BLaER1 treated with 17β-estradiol and CSF1 and Interleukin-3, amounts not matched to agents 10 nM and 100 nM (cell line): ENCODE data around the gene ZNF770.
A peak's percentile ranks its signal among the peaks of the same experiment; 100 is the strongest.

Experiments
- H3K27ac ChIP-seq, 11 experiments: shearing (Covaris generic); formaldehyde crosslinking; 2 replicates each; pipeline ENCODE4 v1.8.1; 2022
- H3K27me3 ChIP-seq, 11 experiments: shearing (Covaris generic); formaldehyde crosslinking; 2 replicates each; pipeline ENCODE4 v1.8.1; 2022
- H3K36me3 ChIP-seq, 11 experiments: shearing (Covaris generic); formaldehyde crosslinking; 2 replicates each; pipeline ENCODE4 v1.8.1; 2022
- H3K4me1 ChIP-seq, 10 experiments: shearing (Covaris generic); formaldehyde crosslinking; 2 replicates each; pipeline ENCODE4 v1.8.1; 2022
- H3K4me2 ChIP-seq, 11 experiments: shearing (Covaris generic); formaldehyde crosslinking; 2 replicates each; pipeline ENCODE4 v1.8.1; 2022
- H3K4me3 ChIP-seq, 10 experiments: shearing (Covaris generic); formaldehyde crosslinking; 2 replicates each; pipeline ENCODE4 v1.8.1; 2022
- H3K9ac ChIP-seq, 11 experiments: shearing (Covaris generic); formaldehyde crosslinking; 2 replicates each; pipeline ENCODE4 v1.8.1; 2022
- H3K9me3 ChIP-seq, 11 experiments: shearing (Covaris generic); formaldehyde crosslinking; replicated peaks in 1 of 11; 2 replicates each; pipeline ENCODE4 v1.8.1; 2022
- H4K20me1 ChIP-seq, 11 experiments: shearing (Covaris generic); formaldehyde crosslinking; 2 replicates each; pipeline ENCODE4 v1.8.1; 2022
- Cebpa-rat ChIP-seq, 11 experiments: shearing (Covaris generic); IDR thresholded peaks; 2 replicates each; pipeline ENCODE4 v1.8.1; 2022

Gene ZNF770

DNA sequence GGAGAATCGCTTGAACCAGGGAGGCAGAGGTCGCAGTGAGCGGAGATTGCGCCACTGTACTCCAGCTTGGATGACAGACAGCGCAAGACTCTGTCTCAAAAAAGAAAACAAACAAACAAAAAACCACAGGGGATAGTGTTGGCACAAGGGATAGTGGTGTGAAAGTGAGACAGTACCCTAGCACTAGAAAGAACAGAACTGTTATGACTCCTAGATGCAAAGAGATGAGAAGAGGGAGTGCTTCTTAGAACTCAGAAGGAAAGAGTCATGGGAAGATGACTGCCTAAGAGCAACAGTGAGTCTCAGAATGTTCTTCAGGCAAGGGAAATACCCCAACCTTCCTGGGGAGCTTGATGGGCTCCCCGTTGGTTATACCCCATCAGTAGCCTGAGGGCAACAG lies 17.8 kb upstream of the ZNF770 start:
- Histone ChIP-seq H4K20me1 (no peaks in the 10 kb centered on the region), H3K4me1 (no peaks in the 10 kb centered on the region), H3K9ac (no peak overlapping the region), H3K27ac (no peak overlapping the region), H3K4me2 (no peak overlapping the region), H3K36me3 (no peaks in the 10 kb centered on the region), H3K9me3 (no peaks in the 10 kb centered on the region), H3K4me3 (no peak overlapping the region), H3K27me3 (no peaks in the 10 kb centered on the region)
- TF ChIP-seq Cebpa-rat (IDR thresholded peaks at IDR 0.05): no peak

GRCh38 chr15:35003928-35004327 lies 15.8 kb upstream of the ZNF770 start:
- Histone ChIP-seq H4K20me1 (no peaks in the 10 kb centered on the region), H3K4me3 (no peak overlapping the region), H3K36me3 (no peaks in the 10 kb centered on the region), H3K4me2 (no peak overlapping the region), H3K9me3 (no peaks in the 10 kb centered on the region), H3K9ac (no peak overlapping the region), H3K27ac (no peak overlapping the region), H3K4me1 (peaks cover 0 to 5% (median 0%) of the 10 kb centered on the region in 10 experiments; a peak in 4 of 20 replicates), H3K27me3 (no peaks in the 10 kb centered on the region)
- TF ChIP-seq Cebpa-rat (IDR thresholded peaks at IDR 0.05): no peak

DNA sequence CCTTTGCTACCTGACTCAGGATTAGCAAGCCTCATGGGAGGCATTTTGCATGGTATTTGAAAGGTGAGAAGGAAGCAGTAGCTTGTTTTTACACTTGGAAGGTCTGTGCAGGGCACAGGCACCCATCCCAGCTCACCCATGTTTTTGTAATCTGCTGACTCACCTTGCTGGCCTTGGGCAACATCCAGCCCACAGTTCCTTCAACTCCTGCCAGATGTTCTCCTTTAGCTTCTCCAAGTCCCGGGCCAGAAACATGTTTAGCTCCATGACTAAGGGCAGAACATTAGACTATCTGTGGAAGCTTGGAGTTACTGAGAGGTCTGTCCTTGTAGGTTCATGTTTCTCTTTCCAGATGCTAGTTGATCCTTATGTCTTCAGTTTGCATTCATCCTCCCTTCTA lies 12.4 kb upstream of the ZNF770 start:
- Histone ChIP-seq H3K27ac (no peak overlapping the region), H3K4me1 (peaks cover 0 to 5% (median 0%) of the 10 kb centered on the region in 10 experiments; a peak in 4 of 20 replicates), H3K27me3 (no peaks in the 10 kb centered on the region), H3K36me3 (no peaks in the 10 kb centered on the region), H3K9ac (no peak overlapping the region), H3K4me3 (no peak overlapping the region), H3K9me3 (no peaks in the 10 kb centered on the region), H4K20me1 (no peaks in the 10 kb centered on the region), H3K4me2 (peak overlapping the region in 3 of 11 experiments; percentile 24 to 35 (median 31); a peak in 2 of 22 replicates)
- no peak for TF ChIP-seq Cebpa-rat (IDR thresholded peaks at IDR 0.05)

- Histone ChIP-seq H3K36me3 (no peaks in the 10 kb centered on the region), H3K27me3 (no peaks in the 10 kb centered on the region), H3K4me2 (no peak overlapping the region), H3K27ac (no peak overlapping the region), H3K9ac (no peak overlapping the region), H4K20me1 (no peaks in the 10 kb centered on the region), H3K4me3 (no peak overlapping the region), H3K4me1 (peaks cover 0 to 5% (median 0%) of the 10 kb centered on the region in 10 experiments; a peak in 4 of 20 replicates), H3K9me3 (no peaks in the 10 kb centered on the region)
- no peak for TF ChIP-seq Cebpa-rat (IDR thresholded peaks at IDR 0.05)
Observed at GRCh38 chr15:34999906-35000305, 11.8 kb upstream of the ZNF770 start.

- Histone ChIP-seq H3K4me1 (peaks cover 0 to 14% (median 8%) of the 10 kb centered on the region in 10 experiments; a peak in 16 of 20 replicates), H3K9me3 (no peaks in the 10 kb centered on the region), H4K20me1 (no peaks in the 10 kb centered on the region), H3K36me3 (no peaks in the 10 kb centered on the region), H3K27ac (no peak overlapping the region), H3K27me3 (no peaks in the 10 kb centered on the region), H3K9ac (no peak overlapping the region), H3K4me2 (no peak overlapping the region), H3K4me3 (no peak overlapping the region)
- TF ChIP-seq Cebpa-rat (IDR thresholded peaks at IDR 0.05): no peak
Observed at GRCh38 chr15:34994925-34995324, 6.8 kb upstream of the ZNF770 start.

DNA sequence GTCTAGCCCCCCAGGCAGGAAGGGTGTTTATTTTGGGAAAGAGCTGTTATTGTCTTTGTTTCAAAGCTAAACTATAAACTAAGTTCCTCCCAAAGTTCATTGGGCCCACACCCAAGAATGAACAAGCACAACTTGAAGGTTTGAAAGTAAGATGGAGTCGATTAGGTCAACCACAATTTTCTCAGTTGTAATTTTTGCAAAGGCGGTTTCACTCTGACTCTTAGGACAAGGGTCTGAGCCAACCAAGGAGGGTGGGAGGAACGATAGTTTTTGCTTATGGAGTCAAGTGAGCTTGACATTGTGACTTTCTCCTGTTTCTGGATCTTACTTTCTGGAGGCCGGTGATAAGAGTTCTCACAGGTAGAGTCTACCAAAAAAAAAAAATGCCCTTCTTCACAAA lies 5.8 kb upstream of the ZNF770 start:
- Histone ChIP-seq H3K9ac (no peak overlapping the region), H3K36me3 (no peaks in the 10 kb centered on the region), H3K9me3 (no peaks in the 10 kb centered on the region), H4K20me1 (no peaks in the 10 kb centered on the region), H3K4me1 (peaks cover 7 to 24% (median 14%) of the 10 kb centered on the region in 10 experiments), H3K4me2 (peak overlapping the region in 1 of 11 experiments; percentile 21; a peak in 1 of 22 replicates), H3K27ac (no peak overlapping the region), H3K27me3 (no peaks in the 10 kb centered on the region), H3K4me3 (no peak overlapping the region)
- no peak for TF ChIP-seq Cebpa-rat (IDR thresholded peaks at IDR 0.05)

GRCh38 chr15:34993412-34993811 lies 5.3 kb upstream of the ZNF770 start:
- Histone ChIP-seq H3K4me1 (peaks cover 7 to 26% (median 15%) of the 10 kb centered on the region in 10 experiments), H3K36me3 (no peaks in the 10 kb centered on the region), H3K27ac (no peak overlapping the region), H3K9ac (no peak overlapping the region), H3K27me3 (no peaks in the 10 kb centered on the region), H3K9me3 (no peaks in the 10 kb centered on the region), H4K20me1 (no peaks in the 10 kb centered on the region), H3K4me3 (no peak overlapping the region), H3K4me2 (peak overlapping the region in 1 of 11 experiments; percentile 21; a peak in 1 of 22 replicates)
- no peak for TF ChIP-seq Cebpa-rat (IDR thresholded peaks at IDR 0.05)

- H3K9me3 ChIP-seq: no peaks in the 10 kb centered on the region
- peak overlapping the region; percentile 89 to 98 (median 95) for H3K9ac ChIP-seq
- H3K27me3 ChIP-seq: no peaks in the 10 kb centered on the region
- peaks cover 5 to 48% (median 38%) of the 10 kb centered on the region in 11 experiments; a peak in 19 of 22 replicates for H4K20me1 ChIP-seq
- TF ChIP-seq Cebpa-rat (IDR thresholded peaks at IDR 0.05): no peak
- H3K4me3 ChIP-seq: peak overlapping the region; percentile 78 to 99 (median 90)
- H3K36me3 ChIP-seq: peaks cover 17 to 44% (median 36%) of the 10 kb centered on the region in 11 experiments
- peak overlapping the region; percentile 87 to 99 (median 96) for H3K27ac ChIP-seq
- peak overlapping the region; percentile 85 to 99 (median 96) for H3K4me2 ChIP-seq
- peaks cover 33 to 47% (median 41%) of the 10 kb centered on the region in 10 experiments for H3K4me1 ChIP-seq
Observed at GRCh38 chr15:34987609-34988026, 469 bp downstream of the ZNF770 start.

DNA sequence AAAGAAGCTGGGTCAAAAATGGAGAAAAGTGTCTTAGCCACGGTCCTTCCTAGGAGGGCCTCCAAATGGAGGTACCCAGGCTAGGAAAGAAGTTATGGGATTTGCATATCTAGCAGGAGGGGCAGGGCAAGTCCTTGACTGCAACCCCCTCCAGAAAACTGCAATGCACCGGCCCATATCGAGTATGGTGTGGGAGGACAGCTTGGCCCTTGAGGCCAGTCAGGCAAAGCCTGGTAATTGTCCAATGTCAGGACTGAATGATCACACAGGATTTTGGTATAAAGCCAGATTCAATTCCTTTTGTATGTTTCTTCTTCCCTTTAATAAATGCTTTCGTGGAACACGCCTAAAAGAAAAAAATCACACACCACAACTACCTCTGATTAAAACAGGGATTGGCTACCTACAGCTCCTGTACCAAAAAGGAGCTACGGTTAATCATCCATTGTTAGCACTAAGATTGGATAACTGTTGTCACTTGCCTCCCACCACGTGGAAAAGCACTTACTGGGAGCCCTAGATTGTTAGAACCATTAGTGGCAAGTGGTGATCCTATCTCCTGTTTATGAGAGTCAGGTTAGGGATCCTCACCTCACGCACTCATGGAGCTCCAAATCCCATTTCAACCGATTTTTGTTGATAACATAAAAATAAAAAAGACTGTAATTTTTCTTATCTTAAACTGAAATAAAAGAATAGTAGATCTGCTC lies 1.2 kb downstream of the ZNF770 start:
- no peaks in the 10 kb centered on the region for H3K9me3 ChIP-seq
- peaks cover 24 to 51% (median 43%) of the 10 kb centered on the region in 11 experiments for H3K36me3 ChIP-seq
- TF ChIP-seq Cebpa-rat (IDR thresholded peaks at IDR 0.05): no peak
- no peaks in the 10 kb centered on the region for H3K27me3 ChIP-seq
- H3K4me1 ChIP-seq: peaks cover 33 to 47% (median 41%) of the 10 kb centered on the region in 10 experiments
- H3K9ac ChIP-seq: peak overlapping the region; percentile 89 to 98 (median 95)
- H4K20me1 ChIP-seq: peaks cover 5 to 54% (median 38%) of the 10 kb centered on the region in 11 experiments; a peak in 19 of 22 replicates
- peak overlapping the region; percentile 87 to 99 (median 96); a peak in 21 of 22 replicates for H3K27ac ChIP-seq
- H3K4me2 ChIP-seq: peak overlapping the region; percentile 85 to 99 (median 96)
- H3K4me3 ChIP-seq: peak overlapping the region; percentile 78 to 99 (median 90)
